HEK293 (cell line): ENCODE data around the gene LSM10.

Source experiments
- GFI1B ChIP-seq: fragments of 450-650 bp; formaldehyde crosslinking; IDR thresholded peaks from 2 replicates; pipeline ENCODE4 v1.5.1; 2016; ENCODE audit warnings: missing biosample characterization, missing genetic modification characterization
- GLIS2 ChIP-seq: fragments of 450-650 bp; formaldehyde crosslinking; IDR thresholded peaks from 2 replicates; pipeline ENCODE4 v1.5.1; 2016; ENCODE audit warnings: missing biosample characterization, missing genetic modification characterization
- HOXA7 ChIP-seq: sonication (generic); formaldehyde crosslinking; IDR thresholded peaks from 2 replicates; pipeline ENCODE4 v1.8.1; 2022; ENCODE audit warnings: missing genetic modification reagents, borderline replicate concordance
- KLF8 ChIP-seq: fragments of 450-650 bp; formaldehyde crosslinking; IDR thresholded peaks from 2 replicates; pipeline ENCODE4 v1.5.1; 2016; ENCODE audit warnings: missing biosample characterization, missing genetic modification characterization
- SCRT2 ChIP-seq: fragments of 450-650 bp; formaldehyde crosslinking; IDR thresholded peaks from 2 replicates; pipeline ENCODE4 v1.5.1; 2016; ENCODE audit warnings: missing biosample characterization, missing genetic modification characterization
- ZBTB1 ChIP-seq: fragments of 450-650 bp; formaldehyde crosslinking; IDR thresholded peaks from 2 replicates; pipeline ENCODE4 v1.5.1; 2016; ENCODE audit warnings: missing biosample characterization, missing genetic modification characterization
- ZBTB48 ChIP-seq: fragments of 450-650 bp; formaldehyde crosslinking; IDR thresholded peaks from 2 replicates; pipeline ENCODE4 v1.5.1; 2016; ENCODE audit warnings: missing biosample characterization, missing genetic modification characterization
- ZBTB8A ChIP-seq: fragments of 450-650 bp; formaldehyde crosslinking; IDR thresholded peaks from 2 replicates; pipeline ENCODE4 v1.5.1; 2016; ENCODE audit warnings: missing biosample characterization, missing genetic modification characterization
- ZNF140 ChIP-seq: fragments of 450-650 bp; formaldehyde crosslinking; IDR thresholded peaks from 2 replicates; pipeline ENCODE4 v1.5.1; 2016; ENCODE audit warnings: missing biosample characterization, missing genetic modification characterization
- ZNF175 ChIP-seq: fragments of 450-650 bp; formaldehyde crosslinking; IDR thresholded peaks from 2 replicates; pipeline ENCODE4 v1.5.1; 2016; ENCODE audit warnings: missing biosample characterization, missing genetic modification characterization
- ZNF248 ChIP-seq: fragments of 450-650 bp; formaldehyde crosslinking; IDR thresholded peaks from 2 replicates; pipeline ENCODE4 v1.5.1; 2017; ENCODE audit warnings: missing biosample characterization, missing genetic modification characterization
- ZNF302 ChIP-seq: fragments of 450-650 bp; formaldehyde crosslinking; IDR thresholded peaks from 2 replicates; pipeline ENCODE4 v1.5.1; 2016; ENCODE audit warnings: missing biosample characterization, missing genetic modification characterization, low read depth
- ZNF354C ChIP-seq: fragments of 450-650 bp; formaldehyde crosslinking; IDR thresholded peaks from 2 replicates; pipeline ENCODE4 v1.5.1; 2016; ENCODE audit warnings: missing biosample characterization, missing genetic modification characterization, low read depth, borderline replicate concordance
- ZNF37A ChIP-seq: fragments of 450-650 bp; IDR thresholded peaks from 2 replicates; pipeline ENCODE4 v1.5.1; 2018; ENCODE audit warnings: missing biosample characterization, missing genetic modification characterization
- ZNF426 ChIP-seq: fragments of 450-650 bp; formaldehyde crosslinking; IDR thresholded peaks from 2 replicates; pipeline ENCODE4 v1.5.1; 2017; ENCODE audit warnings: missing biosample characterization, missing genetic modification characterization, mild to moderate bottlenecking, inconsistent platforms, moderate library complexity
- ZNF510 ChIP-seq: fragments of 450-650 bp; formaldehyde crosslinking; IDR thresholded peaks from 2 replicates; pipeline ENCODE4 v1.5.1; 2018; ENCODE audit warnings: mild to moderate bottlenecking, missing genetic modification characterization, missing biosample characterization; ENCODE audit not compliant: insufficient replicate concordance
- ZNF747 ChIP-seq: fragments of 450-650 bp; formaldehyde crosslinking; IDR thresholded peaks from 2 replicates; pipeline ENCODE4 v1.5.1; 2016; ENCODE audit warnings: missing biosample characterization, missing genetic modification characterization
- ZNF785 ChIP-seq: fragments of 450-650 bp; formaldehyde crosslinking; IDR thresholded peaks from 2 replicates; pipeline ENCODE4 v1.5.1; 2016; ENCODE audit warnings: missing biosample characterization, missing genetic modification characterization
- TF ChIP-seq, protein P1 (sequence below): fragments of 450-650 bp; formaldehyde crosslinking; IDR thresholded peaks from 2 replicates; pipeline ENCODE4 v1.5.1; 2017; ENCODE audit warnings: missing biosample characterization, missing genetic modification characterization
- TF ChIP-seq, protein P2 (sequence below): fragments of 450-650 bp; formaldehyde crosslinking; IDR thresholded peaks from 2 replicates; pipeline ENCODE4 v1.5.1; 2016; ENCODE audit warnings: missing biosample characterization, missing genetic modification characterization
- TF ChIP-seq, protein P3 (sequence below): fragments of 450-650 bp; formaldehyde crosslinking; IDR thresholded peaks from 2 replicates; pipeline ENCODE4 v1.5.1; 2016; ENCODE audit warnings: missing biosample characterization, missing genetic modification characterization, borderline replicate concordance
- TF ChIP-seq, protein P4 (sequence below): fragments of 450-650 bp; formaldehyde crosslinking; IDR thresholded peaks from 2 replicates; pipeline ENCODE4 v1.5.1; 2016; ENCODE audit warnings: missing biosample characterization, missing genetic modification characterization
- TF ChIP-seq, protein P5 (sequence below): fragments of 450-650 bp; IDR thresholded peaks from 2 replicates; pipeline ENCODE4 v1.5.1; 2018; ENCODE audit warnings: missing biosample characterization, mild to moderate bottlenecking, missing genetic modification characterization
- TF ChIP-seq, protein P6 (sequence below): fragments of 450-650 bp; formaldehyde crosslinking; IDR thresholded peaks from 2 replicates; pipeline ENCODE4 v1.5.1; 2016; ENCODE audit warnings: missing biosample characterization, missing genetic modification characterization
- TF ChIP-seq, protein P7 (sequence below): fragments of 450-650 bp; formaldehyde crosslinking; IDR thresholded peaks from 2 replicates; pipeline ENCODE4 v1.5.1; 2017; ENCODE audit warnings: missing biosample characterization, missing genetic modification characterization

Gene LSM10

DNA sequence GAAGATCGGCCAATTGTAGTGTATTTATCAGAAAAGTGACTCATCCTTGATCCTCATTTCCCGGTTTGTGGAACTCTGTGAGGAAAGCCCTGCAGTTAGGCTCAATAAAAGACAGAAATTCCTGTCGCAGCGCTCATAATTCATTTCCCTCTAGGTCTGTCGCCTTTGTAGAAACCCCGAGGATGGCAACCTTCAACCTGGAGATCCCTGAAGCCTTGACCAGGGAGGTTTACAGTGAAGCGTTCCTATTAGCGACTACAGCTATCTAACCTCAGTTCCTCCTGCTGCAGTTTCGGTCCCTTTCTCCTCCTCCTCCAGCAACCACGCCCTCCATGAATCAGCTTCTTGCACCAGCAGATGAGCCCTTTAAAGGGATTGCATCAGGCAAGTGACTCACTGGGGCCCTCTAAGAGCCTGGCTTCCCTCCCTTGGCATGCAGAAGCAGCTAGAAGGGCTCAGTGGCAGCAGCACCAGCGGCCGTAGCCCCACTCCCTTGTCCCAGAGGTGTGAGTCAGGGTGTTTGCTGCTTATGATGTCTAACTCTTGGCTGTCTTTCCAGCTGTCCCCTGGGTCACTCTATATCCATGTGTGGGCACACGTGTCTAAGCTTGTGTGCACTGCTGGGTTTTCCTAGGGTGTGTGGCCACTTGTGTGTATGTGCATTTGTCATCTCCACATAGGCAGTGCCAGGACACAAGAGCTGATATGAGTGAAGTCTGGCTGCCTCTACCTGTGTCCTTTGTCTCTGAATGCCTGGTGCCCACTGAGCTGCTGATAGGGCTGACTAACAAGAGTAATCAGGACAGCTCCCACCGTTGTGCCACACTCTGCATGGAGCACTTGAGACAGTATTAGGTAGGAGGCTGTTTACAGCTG lies 11.2 kb downstream of the LSM10 start (continued):
- TF ChIP-seq, protein P1, sequence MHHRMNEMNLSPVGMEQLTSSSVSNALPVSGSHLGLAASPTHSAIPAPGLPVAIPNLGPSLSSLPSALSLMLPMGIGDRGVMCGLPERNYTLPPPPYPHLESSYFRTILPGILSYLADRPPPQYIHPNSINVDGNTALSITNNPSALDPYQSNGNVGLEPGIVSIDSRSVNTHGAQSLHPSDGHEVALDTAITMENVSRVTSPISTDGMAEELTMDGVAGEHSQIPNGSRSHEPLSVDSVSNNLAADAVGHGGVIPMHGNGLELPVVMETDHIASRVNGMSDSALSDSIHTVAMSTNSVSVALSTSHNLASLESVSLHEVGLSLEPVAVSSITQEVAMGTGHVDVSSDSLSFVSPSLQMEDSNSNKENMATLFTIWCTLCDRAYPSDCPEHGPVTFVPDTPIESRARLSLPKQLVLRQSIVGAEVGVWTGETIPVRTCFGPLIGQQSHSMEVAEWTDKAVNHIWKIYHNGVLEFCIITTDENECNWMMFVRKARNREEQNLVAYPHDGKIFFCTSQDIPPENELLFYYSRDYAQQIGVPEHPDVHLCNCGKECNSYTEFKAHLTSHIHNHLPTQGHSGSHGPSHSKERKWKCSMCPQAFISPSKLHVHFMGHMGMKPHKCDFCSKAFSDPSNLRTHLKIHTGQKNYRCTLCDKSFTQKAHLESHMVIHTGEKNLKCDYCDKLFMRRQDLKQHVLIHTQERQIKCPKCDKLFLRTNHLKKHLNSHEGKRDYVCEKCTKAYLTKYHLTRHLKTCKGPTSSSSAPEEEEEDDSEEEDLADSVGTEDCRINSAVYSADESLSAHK (tag by site-specific recombination) = peak; percentile 64
- no peak for TF ChIP-seq ZNF248 (tag by site-specific recombination)
- TF ChIP-seq ZNF140 = no peak
- TF ChIP-seq GLIS2 (tag by site-specific recombination) = peak; percentile 78
- TF ChIP-seq ZNF175 (tag by site-specific recombination) = no peak
- TF ChIP-seq, protein P2, sequence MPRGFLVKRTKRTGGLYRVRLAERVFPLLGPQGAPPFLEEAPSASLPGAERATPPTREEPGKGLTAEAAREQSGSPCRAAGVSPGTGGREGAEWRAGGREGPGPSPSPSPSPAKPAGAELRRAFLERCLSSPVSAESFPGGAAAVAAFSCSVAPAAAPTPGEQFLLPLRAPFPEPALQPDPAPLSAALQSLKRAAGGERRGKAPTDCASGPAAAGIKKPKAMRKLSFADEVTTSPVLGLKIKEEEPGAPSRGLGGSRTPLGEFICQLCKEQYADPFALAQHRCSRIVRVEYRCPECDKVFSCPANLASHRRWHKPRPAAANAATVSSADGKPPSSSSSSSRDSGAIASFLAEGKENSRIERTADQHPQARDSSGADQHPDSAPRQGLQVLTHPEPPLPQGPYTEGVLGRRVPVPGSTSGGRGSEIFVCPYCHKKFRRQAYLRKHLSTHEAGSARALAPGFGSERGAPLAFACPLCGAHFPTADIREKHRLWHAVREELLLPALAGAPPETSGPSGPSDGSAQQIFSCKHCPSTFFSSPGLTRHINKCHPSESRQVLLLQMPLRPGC (tag by site-specific recombination) = peak; percentile 96
- peak; percentile 99 for TF ChIP-seq ZBTB48
- no peak for TF ChIP-seq ZNF426 (tag by site-specific recombination)
- TF ChIP-seq, protein P3, sequence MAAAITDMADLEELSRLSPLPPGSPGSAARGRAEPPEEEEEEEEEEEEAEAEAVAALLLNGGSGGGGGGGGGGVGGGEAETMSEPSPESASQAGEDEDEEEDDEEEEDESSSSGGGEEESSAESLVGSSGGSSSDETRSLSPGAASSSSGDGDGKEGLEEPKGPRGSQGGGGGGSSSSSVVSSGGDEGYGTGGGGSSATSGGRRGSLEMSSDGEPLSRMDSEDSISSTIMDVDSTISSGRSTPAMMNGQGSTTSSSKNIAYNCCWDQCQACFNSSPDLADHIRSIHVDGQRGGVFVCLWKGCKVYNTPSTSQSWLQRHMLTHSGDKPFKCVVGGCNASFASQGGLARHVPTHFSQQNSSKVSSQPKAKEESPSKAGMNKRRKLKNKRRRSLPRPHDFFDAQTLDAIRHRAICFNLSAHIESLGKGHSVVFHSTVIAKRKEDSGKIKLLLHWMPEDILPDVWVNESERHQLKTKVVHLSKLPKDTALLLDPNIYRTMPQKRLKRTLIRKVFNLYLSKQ = no peak
- TF ChIP-seq, protein P4, sequence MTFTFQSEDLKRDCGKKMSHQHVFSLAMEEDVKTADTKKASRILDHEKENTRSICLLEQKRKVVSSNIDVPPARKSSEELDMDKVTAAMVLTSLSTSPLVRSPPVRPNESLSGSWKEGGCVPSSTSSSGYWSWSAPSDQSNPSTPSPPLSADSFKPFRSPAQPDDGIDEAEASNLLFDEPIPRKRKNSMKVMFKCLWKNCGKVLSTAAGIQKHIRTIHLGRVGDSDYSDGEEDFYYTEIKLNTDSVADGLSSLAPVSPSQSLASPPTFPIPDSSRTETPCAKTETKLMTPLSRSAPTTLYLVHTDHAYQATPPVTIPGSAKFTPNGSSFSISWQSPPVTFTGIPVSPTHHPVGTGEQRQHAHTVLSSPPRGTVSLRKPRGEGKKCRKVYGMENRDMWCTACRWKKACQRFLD = no peak
- no peak for TF ChIP-seq ZNF354C (tag by site-specific recombination)
- TF ChIP-seq SCRT2 (tag by site-specific recombination) = peak; percentile 58; the same call in 1 of the 2 replicates
- peak; percentile 92 for TF ChIP-seq KLF8 (tag by site-specific recombination)
- TF ChIP-seq ZNF747 (tag by site-specific recombination) = no peak
- TF ChIP-seq ZNF785 (tag by site-specific recombination) = no peak
- TF ChIP-seq, protein P5, sequence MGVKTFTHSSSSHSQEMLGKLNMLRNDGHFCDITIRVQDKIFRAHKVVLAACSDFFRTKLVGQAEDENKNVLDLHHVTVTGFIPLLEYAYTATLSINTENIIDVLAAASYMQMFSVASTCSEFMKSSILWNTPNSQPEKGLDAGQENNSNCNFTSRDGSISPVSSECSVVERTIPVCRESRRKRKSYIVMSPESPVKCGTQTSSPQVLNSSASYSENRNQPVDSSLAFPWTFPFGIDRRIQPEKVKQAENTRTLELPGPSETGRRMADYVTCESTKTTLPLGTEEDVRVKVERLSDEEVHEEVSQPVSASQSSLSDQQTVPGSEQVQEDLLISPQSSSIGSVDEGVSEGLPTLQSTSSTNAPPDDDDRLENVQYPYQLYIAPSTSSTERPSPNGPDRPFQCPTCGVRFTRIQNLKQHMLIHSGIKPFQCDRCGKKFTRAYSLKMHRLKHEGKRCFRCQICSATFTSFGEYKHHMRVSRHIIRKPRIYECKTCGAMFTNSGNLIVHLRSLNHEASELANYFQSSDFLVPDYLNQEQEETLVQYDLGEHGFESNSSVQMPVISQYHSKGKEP = peak; percentile 94
- TF ChIP-seq ZNF510 (tag by site-specific recombination) = no peak
- TF ChIP-seq GFI1B (tag by site-specific recombination) = no peak; the same call in 1 of the 2 replicates
- no peak for TF ChIP-seq ZNF302
- TF ChIP-seq HOXA7 (CRISPR knock-in tag) = no peak
- TF ChIP-seq, protein P6, sequence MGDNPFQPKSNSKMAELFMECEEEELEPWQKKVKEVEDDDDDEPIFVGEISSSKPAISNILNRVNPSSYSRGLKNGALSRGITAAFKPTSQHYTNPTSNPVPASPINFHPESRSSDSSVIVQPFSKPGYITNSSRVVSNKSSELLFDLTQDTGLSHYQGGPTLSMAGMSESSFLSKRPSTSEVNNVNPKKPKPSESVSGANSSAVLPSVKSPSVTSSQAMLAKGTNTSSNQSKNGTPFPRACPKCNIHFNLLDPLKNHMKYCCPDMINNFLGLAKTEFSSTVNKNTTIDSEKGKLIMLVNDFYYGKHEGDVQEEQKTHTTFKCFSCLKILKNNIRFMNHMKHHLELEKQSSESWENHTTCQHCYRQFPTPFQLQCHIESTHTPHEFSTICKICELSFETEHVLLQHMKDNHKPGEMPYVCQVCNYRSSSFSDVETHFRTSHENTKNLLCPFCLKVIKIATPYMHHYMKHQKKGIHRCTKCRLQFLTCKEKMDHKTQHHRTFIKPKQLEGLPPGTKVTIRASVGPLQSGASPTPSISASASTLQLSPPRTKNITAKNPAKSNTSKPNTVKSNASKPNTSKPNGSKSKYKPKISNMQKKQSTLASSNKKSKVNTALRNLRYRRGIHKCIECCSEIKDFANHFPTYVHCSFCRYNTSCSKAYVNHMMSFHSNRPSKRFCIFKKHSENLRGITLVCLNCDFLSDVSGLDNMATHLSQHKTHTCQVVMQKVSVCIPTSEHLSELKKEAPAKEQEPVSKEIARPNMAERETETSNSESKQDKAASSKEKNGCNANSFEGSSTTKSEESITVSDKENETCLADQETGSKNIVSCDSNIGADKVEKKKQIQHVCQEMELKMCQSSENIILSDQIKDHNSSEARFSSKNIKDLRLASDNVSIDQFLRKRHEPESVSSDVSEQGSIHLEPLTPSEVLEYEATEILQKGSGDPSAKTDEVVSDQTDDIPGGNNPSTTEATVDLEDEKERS (tag by site-specific recombination) = no peak
- TF ChIP-seq ZNF37A (tag by site-specific recombination) = no peak
- no peak for TF ChIP-seq ZBTB1 (tag by site-specific recombination)
- TF ChIP-seq ZBTB8A = peak; percentile 97
- TF ChIP-seq, protein P7, sequence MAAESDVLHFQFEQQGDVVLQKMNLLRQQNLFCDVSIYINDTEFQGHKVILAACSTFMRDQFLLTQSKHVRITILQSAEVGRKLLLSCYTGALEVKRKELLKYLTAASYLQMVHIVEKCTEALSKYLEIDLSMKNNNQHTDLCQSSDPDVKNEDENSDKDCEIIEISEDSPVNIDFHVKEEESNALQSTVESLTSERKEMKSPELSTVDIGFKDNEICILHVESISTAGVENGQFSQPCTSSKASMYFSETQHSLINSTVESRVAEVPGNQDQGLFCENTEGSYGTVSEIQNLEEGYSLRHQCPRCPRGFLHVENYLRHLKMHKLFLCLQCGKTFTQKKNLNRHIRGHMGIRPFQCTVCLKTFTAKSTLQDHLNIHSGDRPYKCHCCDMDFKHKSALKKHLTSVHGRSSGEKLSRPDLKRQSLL = no peak
